ENCODE results near the gene UVRAG.

DNA sequence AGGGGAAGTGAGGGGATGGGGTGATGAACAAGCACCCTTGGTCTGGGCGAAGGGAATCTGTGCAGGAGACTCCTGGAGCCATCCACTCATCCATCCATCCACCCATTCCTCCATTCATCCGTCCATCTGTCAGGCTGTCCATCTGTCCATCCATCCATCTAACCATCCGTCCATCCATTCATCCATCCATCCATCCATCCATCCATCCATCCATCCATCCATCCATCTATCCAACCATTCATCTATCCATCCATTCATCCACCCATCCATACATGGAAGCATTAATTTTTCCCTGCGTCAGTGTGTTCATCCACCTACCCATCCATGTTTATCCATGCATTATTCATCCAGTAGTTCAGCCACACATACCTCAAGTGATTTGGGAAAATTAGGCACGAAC, 359.3 kb downstream of the UVRAG start:
- no peak for TF ChIP-seq POLR2A (IDR thresholded peaks at IDR 0.05)
- TF ChIP-seq, protein P1, sequence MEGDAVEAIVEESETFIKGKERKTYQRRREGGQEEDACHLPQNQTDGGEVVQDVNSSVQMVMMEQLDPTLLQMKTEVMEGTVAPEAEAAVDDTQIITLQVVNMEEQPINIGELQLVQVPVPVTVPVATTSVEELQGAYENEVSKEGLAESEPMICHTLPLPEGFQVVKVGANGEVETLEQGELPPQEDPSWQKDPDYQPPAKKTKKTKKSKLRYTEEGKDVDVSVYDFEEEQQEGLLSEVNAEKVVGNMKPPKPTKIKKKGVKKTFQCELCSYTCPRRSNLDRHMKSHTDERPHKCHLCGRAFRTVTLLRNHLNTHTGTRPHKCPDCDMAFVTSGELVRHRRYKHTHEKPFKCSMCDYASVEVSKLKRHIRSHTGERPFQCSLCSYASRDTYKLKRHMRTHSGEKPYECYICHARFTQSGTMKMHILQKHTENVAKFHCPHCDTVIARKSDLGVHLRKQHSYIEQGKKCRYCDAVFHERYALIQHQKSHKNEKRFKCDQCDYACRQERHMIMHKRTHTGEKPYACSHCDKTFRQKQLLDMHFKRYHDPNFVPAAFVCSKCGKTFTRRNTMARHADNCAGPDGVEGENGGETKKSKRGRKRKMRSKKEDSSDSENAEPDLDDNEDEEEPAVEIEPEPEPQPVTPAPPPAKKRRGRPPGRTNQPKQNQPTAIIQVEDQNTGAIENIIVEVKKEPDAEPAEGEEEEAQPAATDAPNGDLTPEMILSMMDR (IDR thresholded peaks at IDR 0.05): no peak
- TF ChIP-seq POLR2AphosphoS5 (IDR thresholded peaks at IDR 0.05; ENCODE audit: insufficient read depth in 1 of 2, low read depth in 1 of 2): no peak
